Posterior cingulate gyrus (tissue), 11 donors: ENCODE measurements around the gene ZBTB16.

Experiments used
- DNase-seq, 10 donors: peaks; one replicate each; pipeline versions ENCODE4 v3.0.0 to v3.0.0-alpha.2; 2020 to 2021; ENCODE audit warnings: mixed read lengths in 3 of 10
- intact Hi-C: fragments of 100-400 bp; cut with DNase I; formaldehyde crosslinking; loops from one replicate; pipeline ENCODE4 v1.15.1; 2023

The ZBTB16 gene

DNA sequence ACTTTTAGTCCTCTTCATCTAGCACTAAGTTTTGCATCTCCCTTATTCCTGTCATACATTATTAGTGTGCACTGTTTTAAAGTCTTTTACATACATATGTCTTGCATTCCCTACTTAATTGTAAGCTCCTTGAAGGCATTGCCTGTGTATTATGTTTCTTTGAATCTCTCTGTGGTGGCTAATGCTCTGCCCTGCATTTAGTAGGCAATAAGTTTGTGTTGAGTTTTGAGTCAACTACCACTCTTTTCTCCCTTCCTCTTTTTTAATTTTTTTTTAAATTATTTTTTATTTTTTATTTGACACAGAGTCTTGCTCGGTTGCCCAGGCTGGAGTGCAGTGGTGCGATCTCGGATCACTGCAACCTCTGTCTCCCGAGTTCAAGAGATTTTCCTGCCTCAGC lies 78.9 kb downstream of the ZBTB16 start:
- intact Hi-C loops: no loop called here
- no peak for DNase-seq

DNA sequence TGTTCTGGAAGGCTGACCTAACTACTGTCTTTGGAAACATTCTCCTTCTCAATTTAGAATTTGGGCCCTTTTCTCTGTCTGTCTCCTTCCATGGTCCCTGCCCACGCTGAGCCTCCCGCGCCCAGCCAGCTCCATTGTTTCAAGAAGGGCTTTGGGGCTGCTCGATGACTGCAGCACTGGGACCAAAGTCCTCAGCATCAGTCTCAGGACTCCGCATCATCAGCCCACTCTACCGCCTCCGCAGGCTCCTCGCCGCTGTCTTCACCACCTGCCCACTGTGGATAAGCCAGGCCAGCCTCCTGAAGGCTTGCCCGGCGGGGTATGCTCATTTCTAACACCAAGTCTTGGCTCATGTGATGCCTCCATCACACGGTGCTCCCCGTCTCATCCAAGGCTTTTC lies 81.3 kb downstream of the ZBTB16 start:
- intact Hi-C loops: no loop called here
- peak in 5 of 10 donors; percentile 57 to 93 (median 88) for DNase-seq

DNA sequence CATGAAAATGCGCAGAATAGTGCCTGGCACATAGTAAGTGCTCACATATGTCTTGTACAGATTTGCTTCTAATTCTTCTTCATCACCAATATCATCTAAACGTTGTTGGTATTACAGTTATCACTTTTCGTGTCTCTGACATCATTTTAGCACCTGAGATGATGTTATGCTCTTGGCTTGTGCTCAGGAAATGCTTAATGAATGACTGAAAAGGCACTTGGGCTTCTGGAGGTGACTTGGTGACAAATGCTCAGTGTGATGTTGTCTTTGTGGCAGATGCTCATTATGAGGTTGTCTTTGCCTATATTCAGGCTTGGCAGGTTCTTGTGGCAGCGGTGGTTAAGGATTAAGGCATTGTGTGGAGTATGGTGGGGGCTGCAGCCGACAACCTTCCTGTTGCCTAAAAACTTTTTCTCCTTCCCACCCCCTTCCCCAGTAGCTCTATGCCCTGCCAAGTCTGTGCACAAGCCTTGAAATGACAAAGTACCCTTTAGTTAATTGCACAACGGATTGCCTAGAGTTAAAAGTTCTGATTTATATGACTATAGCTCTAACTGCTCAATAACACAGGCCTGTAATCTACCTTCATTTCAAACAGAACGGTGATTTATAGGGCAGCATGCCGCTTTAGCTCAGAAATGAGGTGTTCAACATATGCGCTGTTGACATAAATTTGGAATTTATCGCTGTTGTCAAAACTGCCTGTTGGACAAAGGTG lies 82.5 kb downstream of the ZBTB16 start:
- no peak for DNase-seq
- intact Hi-C loops: no loop called here

DNA sequence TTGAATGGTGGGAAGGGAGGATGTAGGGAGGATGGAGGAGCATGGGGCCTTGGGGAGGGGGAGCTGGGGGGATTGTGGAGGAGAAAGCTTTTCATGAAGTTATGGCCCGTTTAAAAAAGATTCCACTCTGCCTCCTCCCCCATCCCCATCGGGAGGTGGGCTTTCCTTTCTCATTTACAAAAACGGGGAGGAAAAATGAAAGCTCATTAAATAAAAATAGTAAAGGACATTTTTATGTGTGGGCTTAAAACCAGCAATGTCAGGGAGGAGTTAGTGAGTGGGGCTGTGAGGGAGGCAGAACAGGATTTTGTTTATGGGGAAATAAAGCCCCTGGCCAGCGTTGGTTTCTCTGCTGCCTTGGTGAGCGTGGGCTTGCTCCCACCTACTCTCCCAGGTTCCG lies 83.2 kb downstream of the ZBTB16 start:
- intact Hi-C loops: no loop called here
- DNase-seq: no peak

DNA sequence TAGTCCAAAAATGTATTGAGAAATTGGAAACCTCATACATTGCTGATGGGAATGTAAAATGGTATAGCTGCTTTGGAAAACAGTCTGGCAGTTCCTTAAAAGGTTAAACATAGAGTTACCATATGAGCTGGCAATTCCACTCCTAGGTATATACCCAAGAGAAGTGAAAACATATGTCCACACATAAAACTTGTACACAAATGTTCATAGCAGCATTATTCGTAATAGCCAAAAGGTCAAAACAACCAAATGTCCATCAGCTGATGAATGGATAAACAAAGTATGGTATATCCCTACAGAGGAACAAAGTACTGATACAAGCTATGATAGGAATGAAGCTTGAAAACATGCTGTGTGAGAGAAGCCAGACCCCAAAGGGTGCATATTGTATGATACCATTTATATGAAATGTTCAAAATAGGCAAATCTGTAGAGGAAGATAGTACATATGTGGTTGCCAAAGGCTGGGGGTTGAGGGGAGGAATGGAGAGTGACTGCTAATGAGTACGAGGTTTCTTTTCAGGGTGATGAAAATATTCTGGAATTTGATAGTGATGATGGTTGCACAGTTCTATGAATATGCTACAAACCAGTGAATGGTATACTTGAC lies 85.8 kb downstream of the ZBTB16 start:
- DNase-seq: no peak
- intact Hi-C loops: no loop called here

DNA sequence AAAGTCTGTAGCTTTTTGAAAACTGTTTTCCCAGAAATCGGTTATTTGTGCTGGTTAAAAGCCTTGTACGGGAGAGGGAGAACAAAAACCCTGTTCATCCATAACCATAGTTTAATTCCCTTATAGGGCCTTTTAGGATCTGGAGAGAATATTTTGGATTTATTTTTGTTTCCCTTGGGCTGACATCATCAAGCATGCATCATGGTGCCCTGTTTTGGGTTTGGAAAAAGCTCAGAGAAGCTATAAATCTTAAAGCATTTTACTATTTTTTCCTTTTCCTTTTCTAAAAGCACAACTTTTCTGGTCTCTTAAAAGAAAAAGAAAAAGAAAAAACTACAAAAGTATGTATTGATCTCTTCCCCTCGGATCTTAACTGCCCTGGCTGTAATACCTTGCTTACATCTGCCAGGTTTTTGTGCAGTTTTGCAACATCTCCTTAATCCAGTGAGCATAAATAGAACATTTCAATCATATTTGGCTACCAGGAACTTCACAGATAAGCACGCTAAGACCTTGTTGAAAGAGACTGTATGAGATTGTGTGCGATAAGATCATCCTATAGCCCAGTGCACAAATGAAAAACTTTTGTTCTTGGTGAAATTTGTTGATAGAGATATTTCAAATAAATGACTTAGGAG lies 88.0 kb downstream of the ZBTB16 start:
- peak in 1 of 10 donors; percentile 15 for DNase-seq
- intact Hi-C loops: no loop called here

DNA sequence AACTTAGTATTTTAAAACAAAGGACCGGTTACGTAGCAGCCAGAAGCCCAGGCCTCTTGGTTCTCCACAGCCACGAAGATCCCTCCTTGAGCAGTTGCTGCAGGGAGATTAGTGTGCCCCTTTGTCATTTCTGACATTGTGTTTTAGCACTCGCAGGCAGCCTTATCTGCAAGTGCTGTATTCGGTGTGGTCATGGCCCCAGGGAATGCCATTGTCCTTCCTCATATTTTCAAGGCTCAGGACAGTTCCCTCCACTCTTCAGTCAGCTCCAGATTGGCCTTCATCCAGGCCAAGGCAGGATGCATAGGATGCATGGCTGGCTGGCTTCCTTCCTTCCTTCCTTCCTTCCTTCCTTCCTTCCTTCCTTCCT lies 88.5 kb downstream of the ZBTB16 start:
- intact Hi-C loops: no loop called here
- DNase-seq: peak in 1 of 10 donors; percentile 54

DNA sequence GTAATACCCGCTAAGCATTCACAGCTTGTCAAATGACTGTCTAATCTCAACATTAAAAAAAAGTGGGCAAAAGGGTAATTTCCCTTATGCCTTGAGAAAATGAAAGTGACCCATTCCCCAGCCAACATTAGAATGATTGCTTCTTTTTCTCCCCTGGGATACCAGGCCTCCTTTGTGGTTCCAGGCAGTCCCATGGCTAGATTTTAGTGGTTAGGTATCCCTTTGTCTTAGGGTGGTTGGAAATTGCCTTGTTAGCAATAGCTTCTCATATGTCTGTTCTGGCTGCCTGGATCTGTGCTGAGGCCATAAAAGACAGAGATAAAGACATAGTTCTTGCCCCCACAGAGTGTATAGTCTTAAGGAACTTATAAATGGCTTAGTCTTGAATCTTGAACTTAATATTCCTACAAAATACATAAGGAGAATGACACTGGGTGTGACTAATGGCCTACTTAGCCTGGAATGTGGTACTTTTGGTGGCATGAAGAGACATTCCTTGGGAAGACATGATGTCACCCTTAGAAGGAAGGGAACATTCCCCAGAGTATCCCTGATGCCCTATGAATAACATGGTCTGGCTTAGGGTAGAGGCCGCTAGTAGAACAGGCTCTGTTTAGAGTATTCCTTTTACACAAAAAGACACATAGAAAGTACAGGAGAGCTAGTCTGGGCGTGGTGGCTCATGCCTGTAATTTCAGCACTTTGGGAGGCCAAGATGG lies 90.3 kb downstream of the ZBTB16 start:
- DNase-seq: no peak
- intact Hi-C loops: no loop called here

GRCh38 chr11:114150671-114151070 lies 91.2 kb downstream of the ZBTB16 start:
- no peak for DNase-seq
- intact Hi-C loops: no loop called here

GRCh38 chr11:114151631-114152030 lies 92.1 kb downstream of the ZBTB16 start:
- intact Hi-C loops: no loop called here
- DNase-seq: no peak

GRCh38 chr11:114152162-114152561 lies 92.7 kb downstream of the ZBTB16 start:
- intact Hi-C loops: no loop called here

GRCh38 chr11:114152785-114153184 lies 93.3 kb downstream of the ZBTB16 start:
- intact Hi-C loops: no loop called here
- DNase-seq: no peak

More at GRCh38 chr11:114152162-114152561, 92.7 kb downstream of the ZBTB16 start:
- no peak for DNase-seq

DNA sequence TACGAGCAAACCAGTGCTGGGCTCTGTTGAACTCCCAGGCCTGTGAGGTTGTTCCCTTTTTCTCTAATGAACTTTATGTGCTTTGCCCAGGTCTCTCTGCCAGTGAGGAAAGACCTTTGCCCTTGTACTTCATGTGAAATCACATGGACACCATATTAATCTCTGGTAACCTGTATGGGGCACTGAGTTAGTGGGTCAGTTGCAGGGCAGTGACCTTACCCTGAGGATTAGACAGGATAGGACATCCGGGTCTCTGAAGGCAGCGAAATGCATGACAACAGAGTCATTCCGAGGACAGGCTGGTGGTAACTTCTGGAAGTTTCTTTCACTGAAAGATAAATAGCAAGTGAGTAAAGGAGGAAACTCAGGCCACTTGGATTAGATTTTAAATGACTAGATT lies 93.7 kb downstream of the ZBTB16 start:
- intact Hi-C loops: no loop called here
- no peak for DNase-seq

DNA sequence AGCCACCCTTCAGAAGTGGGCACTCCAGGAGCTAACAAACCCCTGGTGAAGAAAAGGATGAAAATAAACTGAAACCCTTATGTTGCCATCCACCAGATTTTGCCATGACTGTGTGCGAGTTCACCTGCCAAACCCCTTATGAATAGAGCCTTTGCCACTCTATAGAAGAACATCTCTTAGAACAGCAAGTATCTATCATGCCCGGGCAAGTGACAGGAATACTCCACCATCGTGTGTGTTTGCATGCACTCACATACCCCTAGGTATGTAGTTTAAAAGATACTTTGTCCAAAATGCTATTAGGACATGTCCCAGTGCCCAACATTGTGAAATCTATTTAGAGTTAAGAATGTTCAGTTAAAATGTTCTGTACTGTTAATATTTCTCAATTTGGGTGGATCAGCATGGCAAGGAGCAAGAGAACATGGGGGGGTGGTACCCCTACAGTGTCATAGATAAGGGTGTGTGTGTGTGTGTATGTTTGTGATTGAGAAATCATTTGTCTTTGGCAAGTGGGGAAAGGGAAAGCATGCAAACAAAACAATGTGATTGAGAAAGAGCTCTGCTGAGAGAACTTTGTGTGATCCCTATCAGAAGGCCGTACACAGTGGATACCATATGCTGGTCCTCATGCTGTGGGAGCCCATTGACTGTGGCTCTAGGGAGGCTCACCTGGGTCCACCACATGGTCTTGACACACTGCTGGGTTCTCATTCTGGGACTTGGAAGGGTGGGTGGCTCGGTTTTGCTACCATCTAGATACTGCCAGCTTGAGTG lies 94.9 kb downstream of the ZBTB16 start:
- intact Hi-C loops: no loop called here
- DNase-seq: no peak

DNA sequence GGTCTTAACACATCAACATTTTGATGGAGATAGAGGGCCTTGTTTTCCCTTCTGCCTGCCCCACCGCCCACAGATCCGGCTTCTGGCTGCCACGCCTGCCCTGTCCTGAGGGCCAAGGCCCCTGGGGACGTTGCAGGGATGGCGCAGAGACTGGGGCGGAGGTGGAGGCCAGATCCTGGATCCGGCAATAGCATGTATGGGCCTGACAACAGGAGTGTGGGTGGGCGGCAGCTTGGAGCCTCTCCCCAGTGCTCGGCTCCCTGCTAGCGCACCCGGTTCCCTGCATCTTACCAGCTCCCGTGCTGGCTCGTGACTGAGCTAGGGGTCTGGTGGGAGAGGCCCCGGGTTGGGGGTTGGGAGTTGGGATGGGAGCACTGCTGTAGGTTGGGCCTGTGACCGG lies 95.6 kb downstream of the ZBTB16 start:
- intact Hi-C loops: no loop called here
- DNase-seq: peak in 3 of 10 donors; percentile 83 to 89 (median 87)

DNA sequence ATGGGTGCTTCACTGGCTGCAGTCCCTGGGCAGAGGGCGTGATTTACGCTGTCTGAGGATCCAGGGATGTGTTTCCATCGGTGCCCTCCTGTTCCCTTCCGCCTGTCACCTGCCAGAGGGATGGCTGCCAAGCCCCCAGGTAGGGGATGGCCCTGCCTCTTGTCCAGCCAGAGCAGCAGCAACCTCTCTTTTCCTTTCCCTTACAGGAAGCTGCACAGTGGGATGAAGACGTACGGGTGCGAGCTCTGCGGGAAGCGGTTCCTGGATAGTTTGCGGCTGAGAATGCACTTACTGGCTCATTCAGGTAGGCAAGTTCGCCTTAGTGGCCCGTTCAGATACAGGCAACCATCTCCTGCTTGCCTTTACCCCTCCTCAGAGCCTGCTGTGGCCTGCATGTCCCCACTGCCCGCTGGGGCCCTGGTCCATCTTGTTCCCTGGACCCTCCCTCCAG lies 96.6 kb downstream of the ZBTB16 start:
- DNase-seq: no peak
- intact Hi-C loops: no loop called here

DNA sequence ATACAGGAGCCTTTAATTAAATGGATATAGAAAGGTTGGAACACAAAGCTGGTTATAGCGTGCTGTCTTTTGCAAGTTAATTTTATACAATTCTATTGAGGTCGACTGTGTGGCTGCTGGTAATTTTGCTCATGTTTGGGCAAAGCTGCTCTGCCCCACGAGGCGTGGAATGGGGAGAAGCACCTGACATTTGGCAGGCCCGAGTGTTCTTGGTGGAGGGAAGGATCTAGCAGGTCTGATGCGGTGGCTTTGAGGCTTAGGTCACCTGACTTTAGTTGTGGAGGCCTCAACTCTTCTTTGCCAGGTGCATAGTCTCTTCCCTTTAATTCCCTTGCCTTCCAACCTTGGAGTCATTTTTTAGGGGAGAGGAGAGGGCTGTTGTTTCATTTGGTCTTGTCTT lies 97.3 kb downstream of the ZBTB16 start:
- no peak for DNase-seq
- intact Hi-C loops: no loop called here

GRCh38 chr11:114157476-114158050 lies 98.1 kb downstream of the ZBTB16 start:
- intact Hi-C loops: no loop called here

GRCh38 chr11:114158421-114158820 lies 98.9 kb downstream of the ZBTB16 start:
- intact Hi-C loops: no loop called here
- peak in 1 of 10 donors; percentile 76 for DNase-seq

More at GRCh38 chr11:114157476-114158050, 98.1 kb downstream of the ZBTB16 start:
- peak in 1 of 10 donors; percentile 59 for DNase-seq

- intact Hi-C loops: no loop called here
- DNase-seq: peak in 3 of 10 donors; percentile 69 to 82 (median 78)
Measured at GRCh38 chr11:114158886-114159285, 99.4 kb downstream of the ZBTB16 start.
